NK-92 (cell line): ENCODE data around the gene NXPH3.

ENCODE experiments used
- DNase-seq: peaks from one replicate; lab custom pipeline; 2025; ENCODE audit not compliant: unreplicated experiment; lab: John Stamatoyannopoulos, UW

NXPH3 gene

DNA sequence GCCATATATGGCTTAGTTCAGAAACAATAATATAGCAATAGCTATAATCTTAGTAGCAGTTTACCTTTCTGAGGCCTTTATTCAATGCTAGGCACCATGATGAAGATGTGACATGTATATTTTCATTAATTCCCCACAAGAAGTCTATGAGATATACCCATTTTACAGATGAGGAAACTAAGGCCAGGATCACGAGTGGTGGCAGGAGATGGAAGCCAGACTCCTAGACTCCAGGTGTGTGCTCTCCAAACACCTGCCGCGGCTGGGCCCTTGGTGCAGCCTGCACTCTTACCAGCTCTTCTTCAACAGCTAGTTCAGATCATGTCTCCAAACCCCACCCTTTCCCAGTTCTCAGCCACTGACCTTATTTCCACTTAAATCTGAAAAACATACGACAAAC, 15.2 kb downstream of the NXPH3 start:
- DNase-seq: no peak

DNA sequence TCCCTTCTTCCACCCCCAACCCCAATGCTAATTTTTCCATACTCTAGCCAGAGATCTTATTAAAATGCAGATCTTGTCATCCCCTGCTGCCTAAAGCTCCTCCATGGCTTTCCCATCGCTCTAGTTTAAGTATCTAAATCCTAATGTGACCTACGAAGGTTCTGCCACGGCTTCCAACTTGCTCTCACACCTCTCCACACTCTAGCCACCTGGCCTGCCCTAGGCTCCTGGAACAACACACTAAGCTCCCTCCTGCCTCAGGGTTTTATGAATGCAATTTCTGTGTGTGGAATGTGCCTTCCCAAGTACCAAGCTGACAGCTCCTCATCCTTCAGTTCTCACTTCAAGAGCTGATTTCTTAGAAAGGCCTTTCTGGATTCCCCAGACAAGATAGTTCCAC, 16.6 kb downstream of the NXPH3 start:
- DNase-seq: no peak

GRCh38 chr17:49595328-49595727, 19.7 kb downstream of the NXPH3 start:
- no peak for DNase-seq

DNA sequence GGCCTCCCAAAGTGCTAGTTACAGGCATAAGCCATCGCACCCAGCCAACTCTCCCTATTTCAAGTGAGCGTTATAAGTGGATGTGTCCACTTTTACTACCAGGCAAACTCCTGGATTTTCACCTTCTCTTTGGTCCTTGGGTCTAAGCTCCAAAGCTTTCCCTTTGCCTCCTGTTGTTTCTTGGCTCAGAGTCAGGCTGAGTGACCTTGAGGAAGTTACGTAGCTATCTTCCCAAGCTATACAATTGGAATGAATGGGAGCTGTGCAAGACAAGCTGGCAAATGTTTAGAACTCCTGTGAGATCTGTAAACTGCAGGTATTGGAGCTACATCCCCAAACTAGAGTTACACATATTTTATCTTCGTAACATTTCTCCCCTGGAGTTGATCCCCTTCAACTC, 20.3 kb downstream of the NXPH3 start:
- no peak for DNase-seq

GRCh38 chr17:49596613-49597244, 21.1 kb downstream of the NXPH3 start:
- DNase-seq: no peak

GRCh38 chr17:49597436-49597835, 21.8 kb downstream of the NXPH3 start:
- DNase-seq: no peak

GRCh38 chr17:49597928-49598655, 22.4 kb downstream of the NXPH3 start:
- DNase-seq: no peak

GRCh38 chr17:49598918-49599317, 23.2 kb downstream of the NXPH3 start:
- DNase-seq: no peak

DNA sequence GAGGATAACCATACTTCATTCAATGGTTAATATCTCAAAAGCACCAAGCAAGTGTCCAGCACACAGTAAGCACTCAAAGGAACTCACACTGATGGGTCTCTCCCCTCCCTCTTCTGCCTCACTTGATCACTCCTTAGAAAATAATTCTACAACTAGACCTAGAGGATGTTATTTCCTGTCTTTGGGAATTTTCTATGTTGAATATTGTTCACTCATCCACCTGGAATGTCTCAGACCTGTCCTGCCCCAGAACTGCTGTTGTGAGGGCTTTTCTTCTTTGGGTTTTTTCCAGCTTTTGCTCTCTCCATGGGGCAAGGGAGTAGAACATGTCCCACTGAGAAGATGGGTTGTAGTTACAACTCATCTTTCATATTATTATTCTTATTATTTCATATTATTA, 25.3 kb downstream of the NXPH3 start:
- no peak for DNase-seq

GRCh38 chr17:49602783-49603182, 27.1 kb downstream of the NXPH3 start:
- DNase-seq: no peak

DNA sequence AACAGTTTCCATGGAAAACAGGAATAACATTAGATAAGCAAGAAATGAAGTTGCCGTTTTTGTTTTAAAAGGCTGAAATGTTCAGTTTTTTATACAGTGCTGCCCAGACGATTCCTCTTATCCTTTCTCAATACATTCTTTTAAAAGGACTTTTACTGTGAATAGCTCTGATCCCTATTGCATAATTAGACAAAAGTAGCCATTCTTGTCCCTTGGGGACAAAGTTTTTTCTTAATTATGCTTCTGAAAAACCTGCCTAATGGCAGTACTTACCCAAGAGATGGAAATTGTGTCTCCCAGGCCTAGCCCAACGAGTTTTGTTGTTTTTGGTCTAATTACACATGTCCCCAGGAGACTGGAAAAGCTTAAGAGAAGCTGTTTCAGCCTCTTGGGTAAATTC, 27.6 kb downstream of the NXPH3 start:
- no peak for DNase-seq

DNA sequence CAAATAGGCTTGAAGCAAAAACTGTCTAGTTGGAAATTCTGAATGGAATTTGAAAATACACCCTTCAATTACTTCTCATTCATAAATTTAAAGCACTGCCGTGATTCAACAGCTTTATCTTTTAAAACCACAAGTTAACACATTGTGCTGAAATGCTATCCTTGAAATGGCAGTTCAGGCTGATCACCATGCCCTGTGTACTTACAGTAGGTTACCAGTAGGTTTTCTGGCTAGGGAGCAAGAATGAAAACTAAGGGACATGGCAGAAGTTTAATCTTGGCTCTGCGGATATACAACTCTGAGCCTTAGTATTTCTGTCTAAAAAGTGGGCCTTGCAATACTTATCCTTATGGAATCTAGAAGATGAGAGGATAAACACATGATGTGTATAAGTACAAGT, 28.0 kb downstream of the NXPH3 start:
- no peak for DNase-seq

- DNase-seq: no peak
These were observed 28.7 kb downstream of the NXPH3 start for GRCh38 chr17:49604314-49604869.

DNA sequence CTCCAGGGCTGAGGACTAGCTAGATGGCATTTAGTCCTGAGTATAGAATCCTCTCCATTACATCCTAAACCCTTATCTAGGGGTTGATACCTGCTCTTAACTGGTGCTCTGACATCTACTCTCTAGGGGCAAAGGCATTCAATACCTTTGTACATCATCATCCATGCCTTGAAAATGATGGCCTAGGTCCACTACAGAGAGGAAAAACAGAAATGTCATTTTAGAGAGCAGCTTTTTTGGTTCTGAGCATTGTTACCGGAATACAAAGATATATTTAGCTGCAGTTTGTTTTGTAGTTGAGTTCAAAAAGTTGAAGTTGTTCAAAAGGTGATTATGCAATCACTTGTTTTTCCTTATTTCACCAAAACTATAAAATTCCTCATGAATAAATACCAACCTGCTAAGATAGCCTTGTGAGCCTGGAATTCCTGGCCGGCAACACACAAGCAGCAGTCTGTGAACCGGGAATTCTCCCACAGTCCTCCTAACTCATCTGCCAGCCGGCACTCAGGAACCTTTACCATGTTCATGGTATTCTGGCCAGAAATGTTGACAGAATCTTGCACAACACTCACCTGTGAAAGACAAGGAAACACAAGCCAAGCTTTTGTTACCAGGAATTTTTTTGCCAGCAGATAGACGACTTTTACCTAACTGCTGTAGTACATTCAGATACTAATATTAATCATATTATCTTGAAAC, 35.4 kb downstream of the NXPH3 start:
- no peak for DNase-seq

DNA sequence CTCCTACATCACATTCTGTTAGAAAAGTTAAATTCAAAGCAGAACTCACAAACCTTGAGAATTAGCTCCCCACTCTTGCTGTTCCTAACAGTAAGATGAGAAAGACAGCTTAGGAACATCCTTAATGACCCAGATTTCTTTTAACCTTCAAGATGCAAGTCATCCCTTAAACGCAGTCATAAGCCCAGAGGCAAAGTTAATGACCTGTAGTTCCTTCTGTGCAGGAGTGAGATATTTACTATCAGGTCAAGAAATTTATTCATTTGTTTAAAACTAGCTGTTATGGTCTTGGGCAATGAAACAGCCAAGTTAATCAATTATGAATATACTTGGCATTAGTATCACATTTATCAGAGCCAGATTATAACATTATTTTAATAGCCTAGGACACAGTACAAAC, 37.1 kb downstream of the NXPH3 start:
- no peak for DNase-seq

DNA sequence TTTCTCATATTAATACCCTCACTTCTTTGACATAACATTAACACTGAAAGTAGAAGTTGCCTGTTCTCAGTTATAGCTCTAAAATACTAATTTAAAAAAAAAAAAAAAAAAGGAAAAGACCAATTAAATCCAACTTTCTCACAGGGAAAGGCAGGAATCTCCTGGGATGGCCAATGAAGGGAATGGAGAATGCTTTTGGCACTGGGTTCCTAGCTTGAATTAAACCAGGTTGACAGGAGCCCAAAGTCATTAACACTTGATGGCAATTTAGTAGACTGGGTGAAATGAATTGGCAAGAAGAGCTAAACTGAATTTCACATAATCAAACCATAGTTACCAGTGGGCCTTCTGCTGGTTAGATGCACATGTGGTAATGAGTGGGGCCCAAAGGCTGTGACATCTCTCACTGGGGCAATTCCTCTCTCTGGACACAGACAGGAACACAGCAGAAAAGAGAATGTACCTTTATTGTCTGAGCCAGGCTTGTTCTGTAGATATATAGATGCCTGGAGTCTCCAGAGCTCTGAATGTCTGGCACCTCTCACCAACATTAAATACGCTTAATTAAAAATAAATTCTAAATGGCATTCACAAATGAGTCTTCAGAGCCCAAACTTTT, 37.6 kb downstream of the NXPH3 start:
- no peak for DNase-seq

DNA sequence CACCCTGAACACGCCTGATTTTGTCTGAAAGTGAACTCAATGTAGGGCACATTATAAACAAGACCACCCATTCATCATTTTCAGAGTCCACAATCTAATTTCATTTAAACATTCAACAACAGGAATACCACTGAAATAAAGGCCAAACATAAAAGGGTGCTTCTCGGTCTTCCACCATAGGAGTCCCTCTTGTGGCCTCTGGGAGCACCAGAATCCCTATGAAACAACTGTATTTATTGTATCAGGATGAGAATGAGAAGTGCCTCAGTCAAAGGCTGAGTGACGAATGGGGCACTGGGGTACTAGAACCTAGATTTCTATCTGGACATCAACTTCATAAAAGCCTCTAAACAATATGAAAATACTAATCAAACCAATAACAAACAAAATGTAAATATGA, 40.4 kb downstream of the NXPH3 start:
- no peak for DNase-seq

- no peak for DNase-seq
These were observed 41.0 kb downstream of the NXPH3 start for GRCh38 chr17:49616601-49617131.

DNA sequence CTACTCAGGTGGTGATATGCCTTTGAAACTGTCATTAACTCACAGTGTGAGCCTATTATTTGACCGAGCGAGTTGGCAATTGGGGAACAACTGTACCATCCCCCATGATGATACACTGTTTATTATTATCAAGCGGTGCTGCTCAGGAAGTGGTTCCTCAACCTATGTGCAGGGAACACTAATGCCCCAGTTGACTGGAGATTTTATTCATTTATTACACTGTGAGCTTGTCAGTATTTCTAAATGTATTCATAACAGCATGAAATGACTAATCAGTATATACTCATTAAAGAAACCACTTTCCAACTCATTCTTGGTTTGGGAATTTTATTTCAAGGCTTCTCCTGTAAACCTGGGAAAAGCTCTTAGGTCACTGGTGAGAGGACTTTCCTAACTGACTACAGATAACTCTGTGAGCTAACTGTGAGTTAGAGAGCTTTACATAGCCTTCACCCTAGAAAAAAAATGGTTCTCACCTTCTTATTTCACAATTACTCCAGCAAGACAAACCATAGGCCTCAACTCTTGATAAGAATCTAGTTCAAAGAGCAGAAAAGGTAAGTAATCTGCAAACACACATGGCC, 42.4 kb downstream of the NXPH3 start:
- no peak for DNase-seq

- no peak for DNase-seq
These were observed 45.7 kb downstream of the NXPH3 start for GRCh38 chr17:49621420-49621819.

DNA sequence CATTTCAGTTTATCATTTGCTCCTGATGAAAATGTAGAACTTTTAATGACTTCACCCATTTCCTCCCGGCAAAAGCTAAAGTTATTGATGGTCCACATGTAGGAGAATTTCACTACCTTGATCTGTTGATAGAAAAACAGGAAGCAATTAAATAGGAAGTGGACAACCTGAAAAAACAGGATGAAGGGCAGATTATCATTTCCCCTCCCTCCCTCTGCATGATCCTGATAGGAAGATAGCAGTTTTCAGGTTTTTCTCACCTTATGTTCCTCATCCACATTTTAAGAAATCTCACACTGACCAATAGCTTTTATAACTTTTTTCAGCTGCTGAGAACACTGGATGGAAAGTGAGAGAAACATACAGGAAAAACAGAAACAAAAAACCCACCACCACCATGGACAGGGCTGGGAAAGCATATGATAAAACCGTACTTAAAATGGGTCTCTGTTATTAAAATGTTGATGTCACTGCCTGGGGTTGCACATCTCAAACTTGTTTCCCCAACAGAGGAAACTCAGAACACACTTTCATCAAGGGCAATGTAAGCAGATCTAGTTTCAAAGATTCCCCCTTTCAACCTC, 46.4 kb downstream of the NXPH3 start:
- no peak for DNase-seq
